ENCODE data around the gene EDDM3A. TPM values are rescaled to one million over a fixed set of nuclear protein-coding genes. Genes with fewer than 3 reads are reported as not detected.
A peak's percentile ranks its signal among the peaks of the same experiment; 100 is the strongest.

Gene EDDM3A
- total and polyA plus RNA-seq, 2 experiments from 2014 or later = not detected

- H3K4me1 ChIP-seq (ENCODE audit: insufficient read depth) = peaks cover 11% of the 10 kb centered on the region; the same call in 1 of the 2 replicates
- Mint-ChIP-seq H3K4me3 (no peak overlapping the region), H3K9me3 (no peaks in the 10 kb centered on the region; the same call in 2 of the 3 replicates), H3K27me3 (ENCODE audit: insufficient read depth, low read depth, poor library complexity) (peaks cover 5% of the 10 kb centered on the region), H3K4me1 (peaks cover 17% of the 10 kb centered on the region), H3K27ac (no peak overlapping the region), H3K36me3 (ENCODE audit: low read depth) (no peaks in the 10 kb centered on the region)
- TF ChIP-seq STAT1 (IDR thresholded peaks at IDR 0.05; ENCODE audit: unreplicated experiment) (no peak), REST (IDR thresholded peaks at IDR 0.05; ENCODE audit: unreplicated experiment) (no peak), ZNF462 (CRISPR knock-in tag; IDR thresholded peaks at IDR 0.05) (no peak), ZNF331 (CRISPR knock-in tag; IDR thresholded peaks at IDR 0.05; ENCODE audit: low read depth) (no peak), EZH2phosphoT487 (IDR thresholded peaks at IDR 0.05; ENCODE audit: unreplicated experiment) (no peak), CTCF (conservative IDR thresholded peaks at IDR 0.05; ENCODE audit: low read depth in 2 of 2) (no peak), EZH2 (IDR thresholded peaks at IDR 0.05; ENCODE audit: low read depth, unreplicated experiment) (no peak), CREB1 (CRISPR knock-in tag; IDR thresholded peaks at IDR 0.05; ENCODE audit: low read depth) (no peak), ETS1 (IDR thresholded peaks at IDR 0.05) (no peak), NANOG (IDR thresholded peaks at IDR 0.05; ENCODE audit: borderline replicate concordance) (no peak)
- H2AFZ ChIP-seq = peak overlapping the region; percentile 74
- H3K27me3 ChIP-seq (ENCODE audit: insufficient read depth) = no peaks in the 10 kb centered on the region
- H3K9me2 ChIP-seq (ENCODE audit: insufficient read depth) = peaks cover 4% of the 10 kb centered on the region; the same call in 1 of the 2 replicates
- H3K27ac ChIP-seq (ENCODE audit: low read depth) = no peak overlapping the region
- no peak overlapping the region for H3K4me3 ChIP-seq
- no peaks in the 10 kb centered on the region for H3K79me2 ChIP-seq (replicated peaks; ENCODE audit: insufficient read depth)
- no peaks in the 10 kb centered on the region for H3K36me3 ChIP-seq (ENCODE audit: insufficient read depth)
- 0 out of 2 replicates have a peak overlapping the region, but pooled peaks have one; percentile 19 for H3K4me2 ChIP-seq
- no peak for DNase-seq (ENCODE audit: low spot score)
- H3F3A ChIP-seq (replicated peaks; ENCODE audit: low read depth) = no peaks in the 10 kb centered on the region
- ATAC-seq = no peak
- no peaks in the 10 kb centered on the region for H4K20me1 ChIP-seq (replicated peaks; ENCODE audit: insufficient read depth)
These were observed 11.8 kb upstream of the EDDM3A start for GRCh38 chr14:20733684-20734429.
